ENCODE results near the gene CCDC88C. TPM values are rescaled to one million over a fixed set of nuclear protein-coding genes. Genes with fewer than 3 reads are reported as not detected.
A peak's percentile ranks its signal among the peaks of the same experiment; 100 is the strongest.

CCDC88C gene
- total RNA-seq, 1 experiment from 2014 or later, result 64.8 TPM

DNA sequence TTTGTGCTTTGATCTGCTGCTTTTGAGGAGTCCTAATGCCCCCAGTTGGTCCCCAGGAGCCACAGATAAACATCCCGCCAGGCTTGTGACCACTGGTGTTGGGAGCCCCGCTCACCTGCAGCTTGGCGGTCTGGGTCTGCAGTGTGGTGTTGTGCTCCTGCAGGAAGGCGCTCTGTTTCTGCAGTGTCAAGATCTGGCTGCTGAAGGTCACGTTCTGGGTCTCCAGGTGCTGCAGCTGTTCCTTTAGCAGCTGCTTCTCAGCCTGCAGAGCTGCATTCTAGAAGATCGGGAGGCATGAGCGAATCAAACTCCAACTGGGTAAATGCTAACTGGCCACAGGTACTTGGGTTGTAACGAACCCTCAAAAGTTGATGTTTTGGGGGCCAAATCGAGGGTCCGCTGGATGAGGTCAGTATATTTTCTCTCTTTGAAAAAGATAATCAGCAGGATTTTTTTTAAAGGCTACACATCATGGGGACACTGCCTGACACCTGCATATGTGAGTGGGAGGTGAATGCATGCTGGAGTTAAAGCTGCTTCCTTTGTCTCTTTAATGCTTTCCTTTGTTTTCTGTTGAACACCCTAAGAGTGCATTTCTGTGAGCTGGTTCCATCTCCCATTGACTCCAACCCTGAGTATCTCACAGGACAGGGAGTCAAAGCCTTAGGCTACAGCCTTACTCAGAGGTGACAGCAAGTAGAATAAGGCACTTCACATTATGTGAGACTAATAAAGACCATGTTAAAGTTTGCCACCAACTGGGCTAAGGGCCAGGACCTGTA lies 111.8 kb downstream of the CCDC88C start:
- H3K4me3 Mint-ChIP-seq, result no peak overlapping the region
- no peaks in the 10 kb centered on the region; the same call in 1 of the 2 replicates for H3K27me3 Mint-ChIP-seq (ENCODE audit: low read depth)
- peaks cover 72% of the 10 kb centered on the region for H3K36me3 Mint-ChIP-seq
- DNase-seq (ENCODE audit: low spot score) (peak; percentile 23), ATAC-seq (no peak)
- CTCF ChIA-PET, result interaction anchor here (1.0 to 2.1 kb wide), 4 partner anchors 18 to 121 kb away, joined by 3 to 9 read pairs (median 6); no protein-coding TSS in a partner anchor
- peaks cover 47% of the 10 kb centered on the region for H3K4me1 Mint-ChIP-seq
- POLR2A ChIA-PET, result no interaction called here
- H3K9me3 Mint-ChIP-seq, result no peaks in the 10 kb centered on the region
- H3K27ac Mint-ChIP-seq, result peak overlapping the region; percentile 91
- TF ChIP-seq ZBTB21 (CRISPR knock-in tag; IDR thresholded peaks at IDR 0.05; ENCODE audit: borderline replicate concordance), result no peak
- TF ChIP-seq ZNF281 (CRISPR knock-in tag; IDR thresholded peaks at IDR 0.05), result no peak
- no peak for TF ChIP-seq E2F1 (CRISPR knock-in tag; IDR thresholded peaks at IDR 0.05)
- TF ChIP-seq JAZF1 (CRISPR knock-in tag; IDR thresholded peaks at IDR 0.05), result no peak
- TF ChIP-seq, protein P1, sequence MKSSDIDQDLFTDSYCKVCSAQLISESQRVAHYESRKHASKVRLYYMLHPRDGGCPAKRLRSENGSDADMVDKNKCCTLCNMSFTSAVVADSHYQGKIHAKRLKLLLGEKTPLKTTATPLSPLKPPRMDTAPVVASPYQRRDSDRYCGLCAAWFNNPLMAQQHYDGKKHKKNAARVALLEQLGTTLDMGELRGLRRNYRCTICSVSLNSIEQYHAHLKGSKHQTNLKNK (CRISPR knock-in tag; IDR thresholded peaks at IDR 0.05), result peak; percentile 93
- TF ChIP-seq ZNF671 (CRISPR knock-in tag; IDR thresholded peaks at IDR 0.05), result no peak
- TF ChIP-seq FOXK1 (CRISPR knock-in tag; IDR thresholded peaks at IDR 0.05), result no peak
- TF ChIP-seq, protein P2, sequence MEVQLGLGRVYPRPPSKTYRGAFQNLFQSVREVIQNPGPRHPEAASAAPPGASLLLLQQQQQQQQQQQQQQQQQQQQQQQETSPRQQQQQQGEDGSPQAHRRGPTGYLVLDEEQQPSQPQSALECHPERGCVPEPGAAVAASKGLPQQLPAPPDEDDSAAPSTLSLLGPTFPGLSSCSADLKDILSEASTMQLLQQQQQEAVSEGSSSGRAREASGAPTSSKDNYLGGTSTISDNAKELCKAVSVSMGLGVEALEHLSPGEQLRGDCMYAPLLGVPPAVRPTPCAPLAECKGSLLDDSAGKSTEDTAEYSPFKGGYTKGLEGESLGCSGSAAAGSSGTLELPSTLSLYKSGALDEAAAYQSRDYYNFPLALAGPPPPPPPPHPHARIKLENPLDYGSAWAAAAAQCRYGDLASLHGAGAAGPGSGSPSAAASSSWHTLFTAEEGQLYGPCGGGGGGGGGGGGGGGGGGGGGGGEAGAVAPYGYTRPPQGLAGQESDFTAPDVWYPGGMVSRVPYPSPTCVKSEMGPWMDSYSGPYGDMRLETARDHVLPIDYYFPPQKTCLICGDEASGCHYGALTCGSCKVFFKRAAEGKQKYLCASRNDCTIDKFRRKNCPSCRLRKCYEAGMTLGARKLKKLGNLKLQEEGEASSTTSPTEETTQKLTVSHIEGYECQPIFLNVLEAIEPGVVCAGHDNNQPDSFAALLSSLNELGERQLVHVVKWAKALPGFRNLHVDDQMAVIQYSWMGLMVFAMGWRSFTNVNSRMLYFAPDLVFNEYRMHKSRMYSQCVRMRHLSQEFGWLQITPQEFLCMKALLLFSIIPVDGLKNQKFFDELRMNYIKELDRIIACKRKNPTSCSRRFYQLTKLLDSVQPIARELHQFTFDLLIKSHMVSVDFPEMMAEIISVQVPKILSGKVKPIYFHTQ (CRISPR knock-in tag; IDR thresholded peaks at IDR 0.05), result no peak
- no peak for TF ChIP-seq OVOL2 (CRISPR knock-in tag; IDR thresholded peaks at IDR 0.05; ENCODE audit: borderline replicate concordance)

- POLR2A ChIA-PET, result interaction anchor here (1.0 kb wide), 1 partner anchor 206 kb away, joined by 3 read pairs; the partner anchor contains the start of gene PPP4R3A
- peak overlapping the region; percentile 48 for H3K4me3 Mint-ChIP-seq
- peaks cover 69% of the 10 kb centered on the region for H3K36me3 Mint-ChIP-seq
- DNase-seq (ENCODE audit: low spot score) (no peak), ATAC-seq (no peak)
- no peaks in the 10 kb centered on the region; the same call in 1 of the 2 replicates for H3K27me3 Mint-ChIP-seq (ENCODE audit: low read depth)
- CTCF ChIA-PET, result interaction anchor here (0.6 to 1.7 kb wide), 9 partner anchors 17 to 1068 kb away, joined by 3 to 7 read pairs (median 3); no protein-coding TSS in a partner anchor
- peaks cover 47% of the 10 kb centered on the region for H3K4me1 Mint-ChIP-seq
- no peaks in the 10 kb centered on the region for H3K9me3 Mint-ChIP-seq
- H3K27ac Mint-ChIP-seq, result peak overlapping the region; percentile 74
- TF ChIP-seq HMGA2 (CRISPR knock-in tag; IDR thresholded peaks at IDR 0.05), result no peak
- TF ChIP-seq, protein P3, sequence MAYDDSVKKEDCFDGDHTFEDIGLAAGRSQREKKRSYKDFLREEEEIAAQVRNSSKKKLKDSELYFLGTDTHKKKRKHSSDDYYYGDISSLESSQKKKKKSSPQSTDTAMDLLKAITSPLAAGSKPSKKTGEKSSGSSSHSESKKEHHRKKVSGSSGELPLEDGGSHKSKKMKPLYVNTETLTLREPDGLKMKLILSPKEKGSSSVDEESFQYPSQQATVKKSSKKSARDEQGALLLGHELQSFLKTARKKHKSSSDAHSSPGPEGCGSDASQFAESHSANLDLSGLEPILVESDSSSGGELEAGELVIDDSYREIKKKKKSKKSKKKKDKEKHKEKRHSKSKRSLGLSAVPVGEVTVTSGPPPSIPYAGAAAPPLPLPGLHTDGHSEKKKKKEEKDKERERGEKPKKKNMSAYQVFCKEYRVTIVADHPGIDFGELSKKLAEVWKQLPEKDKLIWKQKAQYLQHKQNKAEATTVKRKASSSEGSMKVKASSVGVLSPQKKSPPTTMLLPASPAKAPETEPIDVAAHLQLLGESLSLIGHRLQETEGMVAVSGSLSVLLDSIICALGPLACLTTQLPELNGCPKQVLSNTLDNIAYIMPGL (CRISPR knock-in tag; IDR thresholded peaks at IDR 0.05), result no peak
- no peak for TF ChIP-seq JAZF1 (CRISPR knock-in tag; IDR thresholded peaks at IDR 0.05)
- TF ChIP-seq USF2 (CRISPR knock-in tag; IDR thresholded peaks at IDR 0.05), result no peak
- TF ChIP-seq E2F5 (CRISPR knock-in tag; IDR thresholded peaks at IDR 0.05), result 0 out of 2 replicates have a peak, but pooled peaks have one; percentile 41
- TF ChIP-seq, protein P4, sequence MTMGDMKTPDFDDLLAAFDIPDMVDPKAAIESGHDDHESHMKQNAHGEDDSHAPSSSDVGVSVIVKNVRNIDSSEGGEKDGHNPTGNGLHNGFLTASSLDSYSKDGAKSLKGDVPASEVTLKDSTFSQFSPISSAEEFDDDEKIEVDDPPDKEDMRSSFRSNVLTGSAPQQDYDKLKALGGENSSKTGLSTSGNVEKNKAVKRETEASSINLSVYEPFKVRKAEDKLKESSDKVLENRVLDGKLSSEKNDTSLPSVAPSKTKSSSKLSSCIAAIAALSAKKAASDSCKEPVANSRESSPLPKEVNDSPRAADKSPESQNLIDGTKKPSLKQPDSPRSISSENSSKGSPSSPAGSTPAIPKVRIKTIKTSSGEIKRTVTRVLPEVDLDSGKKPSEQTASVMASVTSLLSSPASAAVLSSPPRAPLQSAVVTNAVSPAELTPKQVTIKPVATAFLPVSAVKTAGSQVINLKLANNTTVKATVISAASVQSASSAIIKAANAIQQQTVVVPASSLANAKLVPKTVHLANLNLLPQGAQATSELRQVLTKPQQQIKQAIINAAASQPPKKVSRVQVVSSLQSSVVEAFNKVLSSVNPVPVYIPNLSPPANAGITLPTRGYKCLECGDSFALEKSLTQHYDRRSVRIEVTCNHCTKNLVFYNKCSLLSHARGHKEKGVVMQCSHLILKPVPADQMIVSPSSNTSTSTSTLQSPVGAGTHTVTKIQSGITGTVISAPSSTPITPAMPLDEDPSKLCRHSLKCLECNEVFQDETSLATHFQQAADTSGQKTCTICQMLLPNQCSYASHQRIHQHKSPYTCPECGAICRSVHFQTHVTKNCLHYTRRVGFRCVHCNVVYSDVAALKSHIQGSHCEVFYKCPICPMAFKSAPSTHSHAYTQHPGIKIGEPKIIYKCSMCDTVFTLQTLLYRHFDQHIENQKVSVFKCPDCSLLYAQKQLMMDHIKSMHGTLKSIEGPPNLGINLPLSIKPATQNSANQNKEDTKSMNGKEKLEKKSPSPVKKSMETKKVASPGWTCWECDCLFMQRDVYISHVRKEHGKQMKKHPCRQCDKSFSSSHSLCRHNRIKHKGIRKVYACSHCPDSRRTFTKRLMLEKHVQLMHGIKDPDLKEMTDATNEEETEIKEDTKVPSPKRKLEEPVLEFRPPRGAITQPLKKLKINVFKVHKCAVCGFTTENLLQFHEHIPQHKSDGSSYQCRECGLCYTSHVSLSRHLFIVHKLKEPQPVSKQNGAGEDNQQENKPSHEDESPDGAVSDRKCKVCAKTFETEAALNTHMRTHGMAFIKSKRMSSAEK (CRISPR knock-in tag; IDR thresholded peaks at IDR 0.05; ENCODE audit: borderline replicate concordance), result no peak
- 0 out of 2 replicates have a peak, but pooled peaks have one; percentile 2 for TF ChIP-seq ZBTB21 (CRISPR knock-in tag; IDR thresholded peaks at IDR 0.05; ENCODE audit: borderline replicate concordance)
- peak; percentile 50; the same call in 1 of the 2 replicates for TF ChIP-seq ETV6 (CRISPR knock-in tag; IDR thresholded peaks at IDR 0.05)
- TF ChIP-seq ZNF396 (CRISPR knock-in tag; IDR thresholded peaks at IDR 0.05; ENCODE audit: borderline replicate concordance), result no peak
- 0 out of 2 replicates have a peak, but pooled peaks have one; percentile 52 for TF ChIP-seq TP53 (CRISPR knock-in tag; IDR thresholded peaks at IDR 0.05)
- TF ChIP-seq EMX1 (CRISPR knock-in tag; IDR thresholded peaks at IDR 0.05), result no peak
Observed at GRCh38 chr14:91303924-91304229, 113.7 kb downstream of the CCDC88C start.
